Left cardiac atrium (tissue), 4 donors: ENCODE results near the gene GALNTL6. TPM values are rescaled to one million over a fixed set of nuclear protein-coding genes. Genes with fewer than 3 reads are reported as not detected.

Experiments used
- ATAC-seq, 2 donors: fragments of 200-7000 bp; cut with Tn5 transposase; one replicate each; pipeline ENCODE4 v1.9.1; 2020; ENCODE audit warnings: mild to moderate bottlenecking in 2 of 2, moderate library complexity in 2 of 2
- DNase-seq: peaks from one replicate; pipeline ENCODE4 v3.0.0-alpha.2; 2020
- intact Hi-C, 2 donors: fragments of 100-400 bp; cut with DNase I; formaldehyde crosslinking; loops; one replicate each; pipeline versions ENCODE4 v1.14.1 to v1.15.1; 2022 to 2023
- total RNA-seq, 2 donors: library from RNA; stranded (reverse); fragmentation: NEBNext Ultra II Directional; extraction: Animal tissue kit (Norgen Biotek cat#: 25700); gene quantifications; one replicate each; pipeline ENCODE4 v1.2.1, GENCODE V29; 2021
- donor health status: DM: no; HTN: yes; CAD: no.
- donor health status: DM: no; HTN: yes; CAD: no; lungs with severe emphysema.
- donor health status: DM: yes; HTN: yes; CAD: no.
- donor health status: Dilated cardiomyopathy.

Gene GALNTL6
- total RNA-seq, 2 donors from 2014 or later, result not detected

DNA sequence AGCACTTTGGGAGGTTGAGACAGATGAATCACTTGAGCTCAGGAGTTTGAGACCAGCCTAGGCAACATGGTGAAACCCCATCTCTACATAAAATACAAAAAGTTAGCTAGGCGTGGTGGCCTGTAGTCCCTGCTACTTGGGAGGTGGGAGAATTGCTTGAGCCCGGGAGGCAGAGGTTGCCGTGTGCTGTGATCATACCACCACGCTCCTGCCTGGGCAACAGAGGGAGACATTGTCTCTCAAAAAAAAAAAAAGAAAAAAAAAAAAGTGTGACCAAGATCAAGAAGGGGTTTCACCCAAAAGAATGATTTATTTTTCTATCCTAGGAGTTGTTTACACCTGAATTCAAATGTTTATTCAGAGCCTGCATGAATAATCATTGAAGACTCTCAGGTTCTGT lies 783.0 kb downstream of the GALNTL6 start:
- intact Hi-C loops, result no loop called here
- no peak for ATAC-seq
- DNase-seq, result no peak

DNA sequence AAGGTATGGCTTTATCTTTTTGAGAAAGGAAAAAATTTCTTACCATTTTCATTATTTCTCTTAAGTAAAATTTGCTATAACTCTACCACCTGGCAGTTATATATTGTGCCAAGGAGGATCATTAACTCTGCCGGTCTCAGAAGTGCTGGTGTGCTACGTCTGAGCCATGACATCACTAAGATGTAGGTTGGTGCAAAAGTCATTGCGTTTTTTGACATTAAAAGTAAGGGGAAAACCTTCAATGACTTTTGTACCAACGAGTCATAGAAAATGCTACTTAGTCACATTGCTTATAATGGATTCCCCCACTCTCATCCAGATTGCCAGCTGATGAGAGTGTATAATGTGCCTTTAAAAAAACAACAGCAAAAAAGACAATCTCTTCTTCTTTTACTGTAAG lies 786.4 kb downstream of the GALNTL6 start:
- no peak for DNase-seq
- ATAC-seq, result no peak
- intact Hi-C loops, result no loop called here

DNA sequence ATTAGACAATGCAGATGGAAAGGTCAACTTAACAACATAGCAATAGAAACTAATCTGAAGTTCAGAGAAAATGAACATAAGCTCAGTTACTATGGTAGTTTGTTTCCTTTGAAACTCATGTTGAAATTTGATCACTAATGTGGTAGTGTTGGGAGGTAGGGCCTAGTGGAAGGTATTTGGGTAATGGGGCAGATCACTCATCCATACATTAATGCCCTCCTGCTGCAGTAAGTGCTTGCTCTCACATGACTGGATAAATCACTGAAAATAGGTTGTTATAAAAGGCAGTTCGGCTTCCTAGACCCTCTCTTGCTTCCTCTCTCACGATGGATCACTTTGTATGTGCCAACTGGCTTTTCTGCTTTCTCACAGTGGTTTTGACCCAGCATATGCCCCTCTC lies 788.0 kb downstream of the GALNTL6 start:
- DNase-seq (no peak), ATAC-seq (no peak)
- intact Hi-C loops, result no loop called here

DNA sequence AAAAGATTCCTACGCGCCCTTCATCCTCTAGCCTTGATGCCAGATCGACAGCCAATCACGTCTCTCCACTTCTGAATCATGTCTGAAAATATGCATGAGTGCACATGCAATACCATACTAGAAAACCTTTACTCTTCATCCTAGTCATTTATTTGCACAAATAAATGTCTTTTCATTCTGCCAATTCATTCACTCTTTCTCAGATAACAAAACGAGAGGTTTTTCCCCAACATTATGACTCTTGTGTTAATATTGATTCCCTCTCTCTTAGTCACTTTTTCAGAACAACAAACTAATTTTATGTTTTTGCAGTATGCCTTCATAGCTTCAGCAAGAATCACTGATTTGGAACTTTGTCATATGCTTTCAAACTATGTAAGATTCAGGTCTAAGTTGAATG lies 806.0 kb downstream of the GALNTL6 start:
- intact Hi-C loops, result no loop called here
- no peak for ATAC-seq
- no peak for DNase-seq

DNA sequence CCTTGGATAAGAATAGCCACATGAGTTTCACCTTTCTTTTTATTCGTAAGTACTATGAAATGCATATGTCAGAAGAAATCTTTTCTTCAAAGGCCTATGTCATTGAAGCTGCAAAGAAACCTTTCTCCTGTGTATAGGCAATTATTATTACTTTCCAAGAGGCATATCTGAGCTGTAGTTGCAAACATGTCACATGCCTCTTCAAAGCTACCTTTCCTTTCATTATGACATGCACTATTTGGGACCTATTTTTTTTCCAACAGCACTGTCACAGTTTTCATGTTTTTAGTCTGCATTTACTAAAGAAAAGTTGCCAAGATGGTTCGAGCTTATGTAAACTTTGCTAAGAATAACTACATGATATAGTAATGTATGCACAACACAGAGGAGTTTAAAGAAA lies 806.6 kb downstream of the GALNTL6 start:
- no peak for DNase-seq
- intact Hi-C loops, result no loop called here
- no peak for ATAC-seq

DNA sequence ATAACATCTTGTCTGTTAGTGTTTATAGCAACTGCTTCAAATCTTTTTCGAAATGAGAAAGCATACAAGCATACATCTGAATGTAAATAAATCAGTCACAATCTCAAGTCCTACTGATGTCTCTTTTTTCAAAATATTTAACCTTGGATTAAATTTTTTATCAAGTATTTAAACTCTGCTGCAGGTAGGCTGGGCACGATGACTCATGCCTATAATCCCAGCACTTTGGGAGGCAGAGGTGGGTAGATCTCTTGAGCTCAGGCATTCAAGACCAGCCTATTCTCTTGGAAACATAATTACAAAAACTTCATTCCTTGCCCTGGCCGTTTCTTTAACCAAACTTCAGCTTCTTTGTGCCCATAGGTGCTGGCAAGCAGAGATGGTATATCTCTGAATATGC lies 815.1 kb downstream of the GALNTL6 start:
- intact Hi-C loops, result no loop called here
- DNase-seq (no peak), ATAC-seq (no peak)

DNA sequence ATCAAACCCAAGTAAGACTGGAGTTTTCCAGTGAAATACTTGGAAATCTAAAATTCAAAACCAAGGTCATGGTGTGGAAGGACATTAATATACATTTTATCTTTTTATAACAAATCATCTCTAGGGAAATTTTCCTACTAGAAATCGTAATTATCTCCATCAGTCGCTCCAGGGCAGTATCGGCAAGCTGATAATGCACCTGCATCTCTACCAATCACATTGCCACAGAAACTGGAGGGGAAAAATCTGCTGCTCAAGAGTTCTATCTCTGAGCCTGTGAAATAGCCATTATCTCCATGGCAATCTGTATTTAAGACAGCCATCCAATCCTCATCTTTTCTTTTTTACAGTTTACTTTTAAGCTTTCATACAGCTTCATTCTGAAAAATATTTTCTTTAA lies 817.1 kb downstream of the GALNTL6 start:
- intact Hi-C loops, result no loop called here
- no peak for ATAC-seq

DNA sequence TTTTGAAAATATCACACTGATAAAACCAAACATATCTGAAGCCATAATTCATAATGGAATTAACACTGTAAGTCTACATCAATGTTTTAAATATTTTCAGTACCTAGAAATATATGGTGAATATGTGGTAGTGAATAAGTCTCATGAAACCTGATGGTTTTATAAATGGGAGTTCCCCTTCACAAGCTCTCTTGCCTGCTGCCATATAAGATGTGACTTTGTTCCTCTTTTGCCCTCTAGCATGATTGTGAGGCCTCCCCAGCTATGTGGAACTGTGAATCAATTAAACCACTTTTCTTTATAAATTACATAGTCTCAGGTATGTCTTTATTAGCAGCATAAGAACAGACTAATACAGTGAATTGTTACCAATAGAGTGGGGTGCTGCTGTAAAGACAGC lies 818.6 kb downstream of the GALNTL6 start:
- intact Hi-C loops, result no loop called here
- DNase-seq (no peak), ATAC-seq (no peak)

More for the DNA sequence above, 817.1 kb downstream of the GALNTL6 start:
- no peak for DNase-seq

DNA sequence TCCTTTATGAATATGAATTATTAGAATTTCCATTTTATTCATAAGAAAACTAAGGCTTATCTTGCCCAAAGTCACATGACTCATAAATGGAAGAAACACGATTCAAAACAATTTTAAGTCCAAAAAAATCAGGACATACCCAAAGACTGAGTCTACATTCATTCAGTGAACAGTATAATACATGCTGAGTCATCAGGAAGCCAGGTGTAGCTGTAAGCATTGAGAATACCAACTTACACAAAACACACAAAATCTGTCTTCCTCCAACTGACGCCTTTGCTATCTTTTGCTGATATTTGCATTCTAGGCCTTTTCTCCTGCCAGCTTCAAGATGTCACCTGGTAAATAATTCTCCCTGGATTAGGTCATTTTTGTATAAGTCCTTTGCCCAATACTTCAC lies 835.3 kb downstream of the GALNTL6 start:
- ATAC-seq, result no peak
- intact Hi-C loops, result no loop called here
- DNase-seq, result no peak

DNA sequence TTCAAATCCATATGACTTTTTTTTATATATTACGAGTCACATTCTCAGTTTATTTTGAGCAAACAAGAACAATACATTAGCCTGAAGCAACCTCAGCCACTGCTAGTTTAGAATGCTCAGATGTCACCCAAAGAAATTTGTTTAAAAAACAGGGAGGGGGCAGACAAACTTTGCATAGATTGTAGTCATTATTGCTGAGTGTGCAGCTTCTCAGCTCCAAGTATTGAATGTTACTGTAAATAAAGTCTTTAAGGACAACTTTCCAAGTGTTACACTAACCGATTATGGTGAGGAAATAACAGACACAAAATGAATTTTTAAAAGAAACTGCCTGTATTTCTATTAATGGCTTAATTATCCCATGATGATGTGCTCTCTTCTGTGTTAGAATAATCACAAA lies 835.9 kb downstream of the GALNTL6 start:
- ATAC-seq (no peak), DNase-seq (no peak)
- intact Hi-C loops, result no loop called here

DNA sequence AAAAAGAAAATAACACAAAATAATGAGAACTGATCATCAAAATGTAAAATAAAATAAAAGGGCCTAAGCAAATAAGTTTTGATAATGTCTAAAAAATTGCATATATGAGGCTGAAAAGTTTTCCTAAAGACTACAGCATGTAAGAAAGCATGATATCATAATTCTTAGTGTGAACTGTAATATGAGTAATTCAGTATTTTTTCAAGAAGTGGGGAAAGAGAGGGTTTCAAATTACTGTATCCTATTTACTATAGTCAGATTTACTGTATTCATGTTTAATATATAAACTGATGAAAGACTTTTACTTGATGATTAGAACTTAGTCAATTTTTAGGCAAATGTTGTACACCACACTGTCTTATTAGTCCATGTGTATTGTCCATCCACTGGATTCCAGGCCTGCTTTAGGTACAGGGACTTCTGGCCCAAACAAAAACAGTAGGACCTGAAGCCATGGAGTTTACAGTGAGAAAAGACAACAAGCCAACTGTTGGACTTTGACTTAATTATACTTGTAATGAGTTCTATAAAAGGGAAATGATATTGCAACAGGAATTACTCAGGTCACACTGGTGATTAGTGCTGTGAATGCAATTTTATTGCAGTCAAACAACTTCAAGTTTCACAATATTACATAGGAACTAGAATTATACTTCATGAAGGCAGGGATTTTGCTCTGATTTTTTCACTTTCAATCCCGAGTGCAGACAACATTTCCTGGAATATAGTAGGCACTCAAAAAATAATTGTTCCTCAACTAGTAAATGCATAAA lies 837.7 kb downstream of the GALNTL6 start:
- DNase-seq (no peak), ATAC-seq (no peak)
- intact Hi-C loops, result no loop called here

DNA sequence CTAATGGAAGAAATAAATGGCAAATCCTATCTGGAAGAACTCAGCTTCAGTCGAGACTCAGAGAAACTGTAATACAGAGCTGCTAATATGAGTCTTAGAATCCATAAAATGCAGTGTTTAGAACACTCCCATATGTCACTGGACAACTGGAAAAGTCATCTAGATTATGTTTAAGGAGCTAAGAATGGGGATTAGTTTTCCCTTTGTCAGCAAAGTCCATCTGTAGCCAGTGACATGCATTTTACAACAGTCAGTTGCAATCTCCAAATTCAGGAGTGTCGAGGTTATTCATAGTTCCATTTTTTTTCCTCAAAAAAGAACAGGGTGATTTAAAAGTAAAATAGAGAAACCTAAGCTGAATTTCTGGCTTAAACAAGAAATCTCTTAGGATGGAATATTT lies 838.8 kb downstream of the GALNTL6 start:
- no peak for DNase-seq
- no peak for ATAC-seq
- intact Hi-C loops, result no loop called here

DNA sequence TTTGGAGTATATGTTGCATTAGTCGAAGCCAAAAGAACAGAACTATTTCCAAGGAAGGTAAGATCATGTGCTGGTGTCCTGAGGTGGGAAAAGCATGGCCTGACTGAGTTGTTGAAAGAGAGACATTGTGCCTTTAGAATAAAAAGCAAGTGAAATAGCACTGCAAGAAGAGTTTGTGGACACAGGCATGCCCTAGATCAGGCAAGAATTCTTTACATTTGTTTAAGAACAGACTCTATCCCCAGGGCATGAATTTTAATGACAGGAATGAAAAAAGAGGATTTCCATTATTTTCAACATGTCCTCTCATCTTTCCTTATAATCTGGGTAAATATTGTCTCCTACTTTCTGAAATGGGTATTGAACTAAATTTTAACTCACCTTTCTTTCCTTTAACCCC lies 839.2 kb downstream of the GALNTL6 start:
- ATAC-seq (no peak), DNase-seq (no peak)

DNA sequence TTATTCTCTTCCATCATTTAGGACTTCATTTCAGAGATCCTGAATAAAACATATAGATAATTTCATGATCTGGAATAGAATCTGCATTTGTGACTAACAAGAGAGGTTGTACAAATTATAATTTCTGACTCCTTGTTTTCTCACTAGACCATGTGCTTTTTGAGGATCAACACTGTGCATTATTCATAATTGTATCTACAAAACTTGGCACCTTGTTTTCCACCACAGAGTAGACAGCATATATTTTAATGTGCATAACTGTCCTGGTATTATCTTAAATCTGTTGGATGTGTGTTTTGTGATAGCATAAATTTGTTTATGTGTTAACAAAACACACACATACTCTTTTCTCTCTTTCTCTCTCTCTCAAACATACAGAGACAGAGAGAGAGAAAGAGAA lies 840.5 kb downstream of the GALNTL6 start:
- intact Hi-C loops, result no loop called here
- ATAC-seq (no peak), DNase-seq (no peak)

More for the DNA sequence above, 839.2 kb downstream of the GALNTL6 start:
- intact Hi-C loops, result no loop called here

DNA sequence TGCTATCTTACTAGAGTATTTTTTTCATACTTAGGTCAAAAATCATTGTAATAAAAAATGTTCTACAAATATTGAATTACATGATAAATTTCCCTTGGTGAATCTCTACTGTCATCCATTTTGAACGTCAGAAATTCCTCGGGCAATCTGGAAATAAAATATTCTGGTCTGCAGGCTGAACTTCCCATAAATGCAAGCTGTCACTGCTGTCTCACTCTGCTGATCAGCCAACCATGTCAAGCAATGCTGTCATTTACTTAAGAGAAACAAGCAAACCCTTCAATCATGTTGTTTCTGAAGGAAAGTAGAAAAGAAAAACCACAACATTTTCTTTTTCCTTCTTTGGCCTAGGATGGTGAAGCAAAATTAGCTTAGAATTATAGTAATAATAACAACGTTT lies 841.3 kb downstream of the GALNTL6 start:
- intact Hi-C loops, result no loop called here
- ATAC-seq, result no peak
- no peak for DNase-seq

DNA sequence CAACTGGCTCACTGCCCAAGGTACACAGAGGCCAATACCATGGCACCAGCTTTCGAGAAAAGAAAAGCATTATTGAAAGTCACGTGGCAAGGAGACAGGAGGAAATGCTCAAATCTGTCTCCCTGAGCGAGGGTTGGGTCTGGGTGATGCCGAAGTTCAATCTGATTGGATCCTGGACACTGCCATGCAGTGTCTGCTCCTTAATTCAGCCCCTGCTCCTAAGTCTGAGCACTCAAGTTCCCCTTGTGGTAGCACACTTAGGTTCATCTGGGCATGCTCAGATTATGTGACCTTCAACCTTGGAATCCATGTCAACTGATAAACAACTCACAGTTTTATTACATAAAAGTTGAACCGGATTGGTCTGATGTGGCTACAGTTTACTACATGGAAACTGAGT lies 842.9 kb downstream of the GALNTL6 start:
- intact Hi-C loops, result no loop called here

DNA sequence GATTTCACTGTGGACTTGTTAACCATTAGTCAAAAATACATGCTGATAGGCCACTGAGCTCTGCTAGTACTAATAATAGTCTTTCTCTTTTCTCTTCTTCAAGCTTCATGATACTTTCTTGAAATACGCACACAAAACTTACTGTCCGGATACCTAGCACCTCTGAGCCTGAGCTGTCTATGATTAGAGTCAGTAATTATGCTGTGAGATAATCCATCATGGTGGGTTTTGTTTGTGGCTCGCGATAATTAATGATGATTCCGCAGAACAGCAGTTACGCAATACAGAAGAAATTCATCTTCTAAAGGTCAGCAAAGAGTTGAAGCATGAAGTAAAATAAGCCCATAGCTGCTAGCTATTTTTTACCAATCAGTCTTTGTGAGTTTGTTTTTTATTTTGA lies 843.9 kb downstream of the GALNTL6 start:
- ATAC-seq (no peak), DNase-seq (no peak)
- intact Hi-C loops, result no loop called here

More for the DNA sequence above, 842.9 kb downstream of the GALNTL6 start:
- DNase-seq (no peak), ATAC-seq (no peak)

DNA sequence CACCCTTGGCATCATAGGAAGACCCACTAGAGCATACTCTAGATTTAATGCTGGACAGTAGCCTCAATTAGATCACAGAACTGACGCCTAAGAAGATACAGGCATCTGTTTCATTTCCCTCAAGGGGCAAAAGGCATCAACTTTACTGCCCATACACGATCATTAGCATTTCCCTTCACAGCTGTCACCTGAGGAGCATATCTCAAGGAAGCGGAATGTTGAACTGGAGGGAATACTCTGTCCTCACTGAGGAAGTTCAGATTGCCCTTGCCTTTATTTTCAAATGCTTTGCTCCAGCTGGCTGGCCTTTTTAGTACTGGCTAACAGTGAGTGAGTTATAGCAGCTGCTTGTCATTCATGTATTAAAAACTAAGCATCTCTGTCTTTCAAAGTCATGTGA lies 847.0 kb downstream of the GALNTL6 start:
- ATAC-seq (no peak), DNase-seq (no peak)
- intact Hi-C loops, result no loop called here

DNA sequence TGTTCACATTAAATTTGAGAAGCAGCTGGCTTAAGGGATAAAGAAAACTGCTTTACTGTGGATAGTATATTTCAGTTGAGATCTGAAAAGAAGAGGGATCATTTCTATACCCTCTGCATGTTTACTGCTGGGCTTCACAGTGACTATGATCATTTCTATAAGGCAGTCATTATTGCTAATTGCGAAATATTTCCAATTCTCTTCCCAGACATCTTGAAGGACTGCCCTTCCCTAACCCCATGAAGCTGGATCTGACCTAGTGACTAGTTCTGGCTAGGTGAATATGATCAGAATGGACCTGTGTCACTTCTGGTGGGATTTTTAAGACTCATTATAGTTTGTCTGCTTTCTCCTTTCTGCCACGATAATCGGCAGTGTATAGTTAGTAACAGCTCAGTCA lies 848.9 kb downstream of the GALNTL6 start:
- intact Hi-C loops, result no loop called here
- no peak for ATAC-seq
- DNase-seq, result no peak

DNA sequence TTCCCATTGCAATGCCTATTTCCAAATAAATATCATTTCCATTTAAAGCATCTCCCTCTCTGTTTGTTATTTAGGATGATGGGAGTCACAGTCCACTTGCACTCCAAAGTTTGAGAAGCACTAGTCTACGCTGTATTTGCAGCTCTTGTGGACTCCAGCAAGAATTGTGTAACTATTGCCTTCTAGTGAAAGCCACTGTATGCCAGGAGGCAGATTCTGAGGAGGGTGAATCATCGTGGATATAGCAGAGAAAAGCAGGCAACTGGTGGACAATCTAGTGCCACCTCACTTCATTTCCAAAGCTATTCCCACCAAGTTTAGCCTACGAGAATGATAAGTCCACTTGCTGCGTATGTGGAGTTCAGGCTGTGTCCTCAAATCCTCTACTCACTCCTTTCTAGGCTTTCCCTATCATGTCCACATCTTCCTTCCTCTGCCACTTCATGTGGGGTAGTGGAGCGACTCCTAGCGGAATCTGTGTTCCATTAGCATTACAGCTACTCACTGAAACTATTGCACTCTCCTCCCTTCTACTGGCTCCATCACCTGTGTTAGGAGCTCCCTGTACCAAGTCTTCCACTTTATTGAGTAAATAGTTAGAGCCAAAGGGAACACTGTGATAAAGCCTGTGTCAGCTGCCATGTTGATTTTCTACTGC lies 853.6 kb downstream of the GALNTL6 start:
- no peak for ATAC-seq
- no peak for DNase-seq
- intact Hi-C loops, result no loop called here

DNA sequence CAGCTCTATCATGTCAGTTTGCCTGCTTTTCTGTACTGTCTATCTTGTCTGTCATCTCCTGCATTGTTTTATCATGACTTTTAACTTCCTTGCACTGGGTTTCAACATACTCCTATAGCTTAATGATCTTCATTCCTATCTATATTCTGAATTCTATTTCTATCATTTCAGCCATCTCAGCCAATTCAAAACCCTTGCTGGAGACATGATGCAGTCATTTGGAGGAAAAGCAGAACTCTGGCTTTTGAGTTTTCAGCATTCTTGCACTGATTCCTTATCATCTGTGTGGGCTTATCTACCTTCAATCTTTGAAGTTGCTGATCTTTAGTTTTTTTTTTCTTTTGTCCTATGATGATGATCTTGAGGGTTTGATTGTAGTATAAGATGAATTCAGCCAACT lies 861.6 kb downstream of the GALNTL6 start:
- DNase-seq (no peak), ATAC-seq (no peak)
- intact Hi-C loops, result no loop called here
